Measurements from ENCODE around the gene PRICKLE2. TPM values are rescaled to one million over a fixed set of nuclear protein-coding genes. Genes with fewer than 3 reads are reported as not detected.

The PRICKLE2 gene, protein sequence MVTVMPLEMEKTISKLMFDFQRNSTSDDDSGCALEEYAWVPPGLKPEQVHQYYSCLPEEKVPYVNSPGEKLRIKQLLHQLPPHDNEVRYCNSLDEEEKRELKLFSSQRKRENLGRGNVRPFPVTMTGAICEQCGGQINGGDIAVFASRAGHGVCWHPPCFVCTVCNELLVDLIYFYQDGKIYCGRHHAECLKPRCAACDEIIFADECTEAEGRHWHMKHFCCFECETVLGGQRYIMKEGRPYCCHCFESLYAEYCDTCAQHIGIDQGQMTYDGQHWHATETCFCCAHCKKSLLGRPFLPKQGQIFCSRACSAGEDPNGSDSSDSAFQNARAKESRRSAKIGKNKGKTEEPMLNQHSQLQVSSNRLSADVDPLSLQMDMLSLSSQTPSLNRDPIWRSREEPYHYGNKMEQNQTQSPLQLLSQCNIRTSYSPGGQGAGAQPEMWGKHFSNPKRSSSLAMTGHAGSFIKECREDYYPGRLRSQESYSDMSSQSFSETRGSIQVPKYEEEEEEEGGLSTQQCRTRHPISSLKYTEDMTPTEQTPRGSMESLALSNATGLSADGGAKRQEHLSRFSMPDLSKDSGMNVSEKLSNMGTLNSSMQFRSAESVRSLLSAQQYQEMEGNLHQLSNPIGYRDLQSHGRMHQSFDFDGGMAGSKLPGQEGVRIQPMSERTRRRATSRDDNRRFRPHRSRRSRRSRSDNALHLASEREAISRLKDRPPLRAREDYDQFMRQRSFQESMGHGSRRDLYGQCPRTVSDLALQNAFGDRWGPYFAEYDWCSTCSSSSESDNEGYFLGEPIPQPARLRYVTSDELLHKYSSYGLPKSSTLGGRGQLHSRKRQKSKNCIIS
- 9.7 and 18.3 TPM in 2 replicates for total RNA-seq (2014; rRNA removed; shearing (Covaris generic))

- no peaks in the 10 kb centered on the region for H3K9me3 ChIP-seq (replicated peaks)
- H3K27me3 ChIP-seq (replicated peaks) = no peaks in the 10 kb centered on the region
- H3K4me3 ChIP-seq = peak within 1 kb of the TSS; percentile 42
- no peaks in the 10 kb centered on the region for H3K36me3 ChIP-seq
- peaks cover 64% of the 10 kb centered on the region for H3K4me1 ChIP-seq (replicated peaks)
- peak within 1 kb of the TSS; percentile 74 for H3K27ac ChIP-seq
- DNase-seq (ENCODE audit: low read depth in 1 of 2, low spot score in 2 of 2) = peak; percentile 80 to 85
Observed at GRCh38 chr3:64224826-64225610, at the start of gene PRICKLE2. Gene PRICKLE2 (minus strand): TSS chr3:64225466. CDS start chr3:64198927, 26,539 bp downstream.

- peaks cover 13% of the 10 kb centered on the region for H3K4me1 ChIP-seq (replicated peaks)
- DNase-seq (ENCODE audit: low read depth in 1 of 2, low spot score in 2 of 2) = no peak
- H3K27me3 ChIP-seq (replicated peaks) = no peaks in the 10 kb centered on the region
- 0 out of 2 replicates have a peak, but pooled peaks cover 2% of the 10 kb centered on the region for H3K9me3 ChIP-seq (replicated peaks)
- no peaks in the 10 kb centered on the region for H3K36me3 ChIP-seq
- no peak overlapping the region for H3K4me3 ChIP-seq
- no peak overlapping the region for H3K27ac ChIP-seq
Observed at GRCh38 chr3:64272842-64273241, 47.6 kb upstream of the PRICKLE2 start.

- H3K27ac ChIP-seq = no peak overlapping the region
- no peaks in the 10 kb centered on the region for H3K36me3 ChIP-seq
- H3K4me3 ChIP-seq = no peak overlapping the region
- H3K9me3 ChIP-seq (replicated peaks) = 0 out of 2 replicates have a peak, but pooled peaks cover 2% of the 10 kb centered on the region
- no peak for DNase-seq (ENCODE audit: low read depth in 1 of 2, low spot score in 2 of 2)
- H3K4me1 ChIP-seq (replicated peaks) = peaks cover 12% of the 10 kb centered on the region
- H3K27me3 ChIP-seq (replicated peaks) = no peaks in the 10 kb centered on the region
Observed at GRCh38 chr3:64272271-64272670, 47.0 kb upstream of the PRICKLE2 start.

GRCh38 chr3:64271631-64272030 is 46.4 kb upstream of the PRICKLE2 start:
- Histone ChIP-seq H3K36me3 (no peaks in the 10 kb centered on the region), H3K4me3 (no peak overlapping the region), H3K9me3 (replicated peaks) (0 out of 2 replicates have a peak, but pooled peaks cover 2% of the 10 kb centered on the region), H3K4me1 (replicated peaks) (peaks cover 17% of the 10 kb centered on the region), H3K27ac (no peak overlapping the region), H3K27me3 (replicated peaks) (no peaks in the 10 kb centered on the region)
- no peak for DNase-seq (ENCODE audit: low read depth in 1 of 2, low spot score in 2 of 2)

- Histone ChIP-seq H3K36me3 (no peaks in the 10 kb centered on the region), H3K27me3 (replicated peaks) (no peaks in the 10 kb centered on the region), H3K4me3 (no peak overlapping the region)
Observed at GRCh38 chr3:64270866-64271260, 45.6 kb upstream of the PRICKLE2 start.

DNA sequence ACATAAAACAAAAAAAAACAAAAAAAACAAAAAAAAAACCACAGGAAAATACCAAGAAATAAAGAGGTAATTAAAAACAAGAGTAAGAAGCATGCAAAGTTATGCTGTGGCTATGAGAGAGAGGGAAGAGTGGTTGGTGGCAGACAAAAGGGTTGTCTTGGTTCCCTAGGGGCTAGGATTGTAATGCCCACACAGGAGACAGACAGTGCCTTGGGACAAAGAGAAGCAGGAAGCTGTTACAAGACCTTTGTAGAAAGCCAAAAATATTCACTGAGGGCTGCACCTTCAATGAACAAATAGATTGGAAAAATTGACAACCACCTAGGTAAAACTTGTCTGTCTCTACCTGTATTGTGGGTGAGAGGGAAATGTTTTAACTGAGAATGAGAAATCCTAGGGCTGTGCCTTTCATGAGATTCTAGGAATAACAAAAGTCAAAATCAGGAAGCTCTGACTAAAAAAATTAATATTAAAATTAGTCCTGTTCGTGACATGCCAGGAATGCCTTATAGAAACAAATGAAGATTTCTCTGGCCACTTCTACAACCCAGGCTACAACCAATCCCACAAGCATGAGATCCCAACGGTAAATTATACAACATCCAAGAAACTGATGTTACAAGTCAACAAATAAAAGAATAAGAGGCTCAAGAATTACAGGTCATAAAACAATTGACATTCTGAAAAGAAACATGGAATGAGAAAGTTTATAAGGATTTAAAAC is 45.0 kb upstream of the PRICKLE2 start:
- Histone ChIP-seq H3K4me1 (replicated peaks) (peaks cover 29% of the 10 kb centered on the region), H3K36me3 (no peaks in the 10 kb centered on the region), H3K4me3 (no peak overlapping the region), H3K27ac (peak overlapping the region; percentile 72), H3K27me3 (replicated peaks) (no peaks in the 10 kb centered on the region), H3K9me3 (replicated peaks) (0 out of 2 replicates have a peak, but pooled peaks cover 2% of the 10 kb centered on the region)
- DNase-seq (ENCODE audit: low read depth in 1 of 2, low spot score in 2 of 2) = peak in 1 of 2 experiments; percentile 46

More at GRCh38 chr3:64270866-64271260, 45.6 kb upstream of the PRICKLE2 start:
- H3K4me1 ChIP-seq (replicated peaks) = peaks cover 23% of the 10 kb centered on the region
- no peak for DNase-seq (ENCODE audit: low read depth in 1 of 2, low spot score in 2 of 2)
- peak overlapping the region; percentile 72 for H3K27ac ChIP-seq
- H3K9me3 ChIP-seq (replicated peaks) = 0 out of 2 replicates have a peak, but pooled peaks cover 2% of the 10 kb centered on the region

DNA sequence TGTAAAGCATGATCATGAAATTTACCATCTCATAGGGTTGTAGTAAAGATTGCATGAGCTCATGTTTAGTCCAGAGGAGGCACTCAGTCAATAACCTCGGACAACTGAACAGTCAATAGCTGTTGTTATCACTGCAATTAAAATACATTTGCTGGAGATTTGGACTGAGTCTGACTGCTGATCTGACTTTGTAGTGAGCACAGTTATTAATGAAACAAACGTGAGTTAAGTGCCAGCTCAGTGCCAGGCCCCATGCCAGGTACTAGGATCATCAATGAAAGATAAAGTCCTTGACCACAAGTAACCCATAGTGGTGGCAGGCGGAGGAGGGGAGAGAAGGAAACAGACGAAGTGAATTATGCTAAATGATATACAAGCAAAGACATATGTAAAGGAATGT is 43.7 kb upstream of the PRICKLE2 start:
- H3K9me3 ChIP-seq (replicated peaks) = 0 out of 2 replicates have a peak, but pooled peaks cover 2% of the 10 kb centered on the region
- no peaks in the 10 kb centered on the region for H3K36me3 ChIP-seq
- no peak for DNase-seq (ENCODE audit: low read depth in 1 of 2, low spot score in 2 of 2)
- peaks cover 42% of the 10 kb centered on the region for H3K4me1 ChIP-seq (replicated peaks)
- no peak overlapping the region for H3K27ac ChIP-seq
- H3K4me3 ChIP-seq = no peak overlapping the region
- no peaks in the 10 kb centered on the region for H3K27me3 ChIP-seq (replicated peaks)

- Histone ChIP-seq H3K36me3 (no peaks in the 10 kb centered on the region), H3K27ac (peak overlapping the region; percentile 68), H3K4me1 (replicated peaks) (peaks cover 42% of the 10 kb centered on the region), H3K4me3 (peak overlapping the region; percentile 56), H3K27me3 (replicated peaks) (no peaks in the 10 kb centered on the region), H3K9me3 (replicated peaks) (0 out of 2 replicates have a peak, but pooled peaks cover 2% of the 10 kb centered on the region)
- DNase-seq (ENCODE audit: low read depth in 1 of 2, low spot score in 2 of 2) = peak; percentile 51 to 56
Observed at GRCh38 chr3:64267721-64268604, 42.7 kb upstream of the PRICKLE2 start.

DNA sequence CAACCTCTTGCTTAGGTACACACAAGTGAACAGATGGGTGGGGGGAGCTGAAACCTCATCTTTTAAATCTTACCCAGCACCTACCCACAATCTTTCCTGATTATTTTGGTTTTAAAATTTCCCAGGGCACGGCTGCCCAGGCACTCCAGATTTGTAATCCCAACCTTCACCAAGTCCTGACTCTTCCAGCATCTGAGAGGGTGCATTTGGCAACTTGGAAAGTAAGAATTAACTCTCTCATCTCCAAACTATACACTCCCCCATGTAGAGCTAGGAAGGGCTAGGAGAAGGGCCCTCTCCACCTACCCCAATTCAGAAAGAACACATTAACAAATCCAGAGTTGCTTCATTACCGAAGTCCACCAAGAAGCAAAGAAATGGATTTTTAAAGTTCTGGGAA is 41.7 kb upstream of the PRICKLE2 start:
- Histone ChIP-seq H3K4me3 (peak overlapping the region; percentile 56), H3K27ac (peak overlapping the region; percentile 68), H3K36me3 (no peaks in the 10 kb centered on the region), H3K27me3 (replicated peaks) (no peaks in the 10 kb centered on the region), H3K4me1 (replicated peaks) (peaks cover 42% of the 10 kb centered on the region), H3K9me3 (replicated peaks) (0 out of 2 replicates have a peak, but pooled peaks cover 2% of the 10 kb centered on the region)
- no peak for DNase-seq (ENCODE audit: low read depth in 1 of 2, low spot score in 2 of 2)

GRCh38 chr3:64266065-64266931 is 41.0 kb upstream of the PRICKLE2 start:
- 0 out of 2 replicates have a peak, but pooled peaks cover 2% of the 10 kb centered on the region for H3K9me3 ChIP-seq (replicated peaks)
- no peaks in the 10 kb centered on the region for H3K27me3 ChIP-seq (replicated peaks)
- peak overlapping the region; percentile 56 for H3K4me3 ChIP-seq
- H3K27ac ChIP-seq = peak overlapping the region; percentile 44
- peaks cover 43% of the 10 kb centered on the region for H3K4me1 ChIP-seq (replicated peaks)
- no peaks in the 10 kb centered on the region for H3K36me3 ChIP-seq
- peak; percentile 44 to 83 for DNase-seq (ENCODE audit: low read depth in 1 of 2, low spot score in 2 of 2)

DNA sequence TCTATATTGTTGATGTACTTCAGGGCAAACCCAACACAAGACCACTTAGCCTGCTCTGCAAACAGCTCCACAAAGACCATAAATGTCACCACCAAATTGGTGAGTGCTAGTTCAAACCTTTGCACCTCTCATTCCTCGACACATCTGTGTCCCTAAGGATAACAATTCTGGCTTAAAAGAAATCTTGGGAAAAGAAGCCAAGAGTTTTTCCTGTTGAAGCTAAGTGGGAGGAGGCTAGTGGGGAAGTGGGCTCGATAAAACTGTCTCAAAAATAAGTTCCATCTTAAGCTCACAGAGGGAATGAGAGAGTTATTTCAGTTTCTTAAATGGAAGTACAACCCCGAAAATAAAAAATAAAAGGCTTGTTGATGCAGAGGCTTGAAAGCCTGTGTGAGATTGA is 40.4 kb upstream of the PRICKLE2 start:
- no peak for DNase-seq (ENCODE audit: low read depth in 1 of 2, low spot score in 2 of 2)
- peak overlapping the region; percentile 40 for H3K27ac ChIP-seq
- H3K36me3 ChIP-seq = no peaks in the 10 kb centered on the region
- 0 out of 2 replicates have a peak, but pooled peaks cover 2% of the 10 kb centered on the region for H3K9me3 ChIP-seq (replicated peaks)
- peaks cover 50% of the 10 kb centered on the region for H3K4me1 ChIP-seq (replicated peaks)
- peak overlapping the region; percentile 4 for H3K4me3 ChIP-seq
- H3K27me3 ChIP-seq (replicated peaks) = no peaks in the 10 kb centered on the region
